NCI-H2227 (cell line): ENCODE results near the gene UBE2C.
"Not testable (repeated sequence)": the region's sequence is repeated elsewhere in the genome, so short reads cannot be mapped to it uniquely, and the experiment has no call there.

Experiments
- DNase-seq: peaks from one replicate; lab custom pipeline; 2025; ENCODE audit not compliant: unreplicated experiment; lab: John Stamatoyannopoulos, UW

Gene UBE2C

DNA sequence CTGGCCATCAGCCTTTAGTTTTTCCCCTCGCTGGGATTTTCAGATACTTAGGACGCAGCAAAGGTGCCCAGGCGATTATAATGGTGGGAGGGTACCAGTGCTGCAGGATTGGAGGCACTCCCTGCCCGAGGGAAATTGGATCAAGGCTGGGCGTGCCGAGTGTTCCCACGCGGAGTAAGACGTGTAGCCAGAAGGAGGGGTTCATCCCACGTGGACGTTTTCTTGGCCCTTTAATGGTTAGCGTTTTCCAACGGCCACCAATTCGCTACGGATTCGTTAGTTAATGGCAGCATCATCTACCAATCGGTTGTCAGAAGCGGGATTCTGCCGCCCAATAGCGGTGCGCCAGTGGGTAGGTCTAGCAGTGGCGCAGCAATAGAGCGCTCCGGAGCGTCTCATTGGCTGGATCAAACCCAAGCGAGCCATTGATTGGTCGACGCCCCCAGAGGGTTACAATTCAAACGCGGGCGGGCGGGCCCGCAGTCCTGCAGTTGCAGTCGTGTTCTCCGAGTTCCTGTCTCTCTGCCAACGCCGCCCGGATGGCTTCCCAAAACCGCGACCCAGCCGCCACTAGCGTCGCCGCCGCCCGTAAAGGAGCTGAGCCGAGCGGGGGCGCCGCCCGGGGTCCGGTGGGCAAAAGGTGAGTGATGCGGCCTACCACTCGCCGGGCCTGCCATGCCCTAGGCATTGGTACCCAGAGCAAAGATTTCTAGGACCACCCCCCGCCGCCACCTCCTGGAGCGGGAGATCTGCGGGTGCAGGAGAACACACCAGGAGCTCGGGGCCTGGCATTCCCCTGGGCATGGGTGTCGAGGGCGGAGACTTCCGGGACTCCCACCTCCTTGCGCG, at the start of gene UBE2C:
Gene UBE2C, plus strand, starts transcription at position 488 of the 849 bp plus-strand sequence. Its CDS starts 52 bp downstream, at position 540.
- peak; percentile 99 for DNase-seq

DNA sequence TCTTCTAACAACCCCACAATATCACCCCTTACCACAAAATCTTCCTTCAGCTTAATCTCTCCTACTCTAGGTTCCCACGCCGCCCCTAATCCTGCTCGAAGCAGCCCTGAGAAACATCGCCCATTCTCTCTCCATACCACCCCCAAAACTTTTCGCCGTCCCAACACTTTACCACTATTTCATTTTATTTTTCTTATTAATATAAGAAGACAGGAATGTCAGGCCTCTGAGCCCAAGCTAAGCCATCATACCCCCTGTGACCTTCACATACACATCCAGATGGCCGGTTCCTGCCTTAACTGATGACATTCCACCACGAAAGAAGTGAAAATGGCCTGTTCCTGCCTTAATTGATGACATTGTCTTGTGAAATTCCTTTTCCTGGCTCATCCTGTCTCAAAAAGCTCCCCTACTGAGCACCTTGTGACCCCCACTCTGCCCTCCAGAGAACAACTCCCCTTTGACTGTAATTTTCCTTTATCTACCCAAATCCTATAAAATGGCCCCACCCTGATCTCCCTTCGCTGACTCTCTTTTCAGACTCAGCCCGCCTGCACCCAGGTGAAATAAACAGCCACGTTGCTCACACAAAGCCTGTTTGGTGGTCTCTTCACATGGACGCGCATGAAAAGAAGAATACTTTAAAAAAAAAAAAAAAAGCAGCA, 47.7 kb upstream of the UBE2C start:
- DNase-seq: not testable (repeated sequence)

DNA sequence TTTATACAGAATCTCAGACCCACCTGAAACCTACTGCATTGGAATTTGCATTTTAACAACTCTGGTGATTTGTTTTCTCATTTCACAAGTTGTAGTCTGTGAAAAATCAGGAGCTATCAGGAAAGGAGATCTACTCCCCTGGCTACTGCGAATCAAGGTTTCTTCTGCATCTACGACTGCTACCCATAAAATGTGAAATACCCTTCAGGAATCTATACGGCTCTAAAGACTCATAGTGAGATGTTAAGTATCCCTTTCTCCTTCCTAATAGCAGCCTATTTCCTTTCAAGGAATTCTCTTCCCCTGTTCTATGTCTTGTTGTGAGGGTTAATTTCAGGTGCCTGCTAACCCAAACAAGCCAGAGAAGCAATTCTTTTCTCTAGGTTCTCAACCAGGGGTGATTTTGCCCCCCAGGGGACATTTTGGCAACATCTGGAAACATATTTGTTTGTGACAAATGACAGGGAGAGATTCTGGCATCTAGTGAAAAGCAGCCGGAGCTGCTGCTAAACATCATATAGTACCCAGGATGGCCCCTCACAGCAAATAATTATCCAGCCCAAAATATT, 47.1 kb upstream of the UBE2C start:
- DNase-seq: no peak

DNA sequence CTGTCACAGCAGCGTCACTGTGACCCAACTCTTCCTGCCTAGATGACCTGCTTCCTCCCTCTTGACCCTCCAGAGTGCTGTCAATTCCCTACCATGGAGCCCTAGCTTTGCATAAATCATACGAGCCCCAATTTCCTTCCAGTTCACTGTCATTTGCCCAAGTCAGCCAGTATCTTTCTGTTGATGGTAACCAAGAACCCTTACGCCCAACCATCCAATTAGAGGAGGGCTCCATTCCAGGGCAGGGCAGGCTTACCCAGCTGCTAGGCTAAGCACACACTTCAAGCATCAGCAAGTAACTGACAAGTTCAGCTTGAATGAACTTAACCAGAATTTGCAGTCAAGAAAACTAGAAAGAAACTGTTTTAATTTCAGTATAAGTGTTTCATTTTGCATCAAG, 46.5 kb upstream of the UBE2C start:
- no peak for DNase-seq

- no peak for DNase-seq
Observed at GRCh38 chr20:45768479-45768878, 44.0 kb upstream of the UBE2C start.

GRCh38 chr20:45771182-45771759, 41.2 kb upstream of the UBE2C start:
- DNase-seq: peak; percentile 90

DNA sequence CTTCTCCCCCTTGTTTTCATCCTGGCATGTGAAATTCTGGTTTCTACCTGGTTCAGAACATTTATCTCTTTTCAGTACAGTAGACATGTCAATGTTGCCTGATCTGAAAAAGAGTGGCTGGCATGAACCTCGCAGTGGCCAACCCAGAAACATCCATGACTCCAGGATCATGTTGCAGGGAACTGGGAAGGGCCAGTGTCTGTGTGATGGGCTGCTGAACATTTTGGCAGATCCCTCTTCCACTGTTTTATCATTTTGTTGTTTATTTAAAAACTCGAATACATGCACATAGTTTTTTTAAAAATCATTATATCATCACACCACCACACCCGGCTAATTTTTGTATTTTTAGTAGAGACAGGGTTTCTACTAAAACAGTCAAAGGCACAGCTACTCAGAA, 39.8 kb upstream of the UBE2C start:
- no peak for DNase-seq

DNA sequence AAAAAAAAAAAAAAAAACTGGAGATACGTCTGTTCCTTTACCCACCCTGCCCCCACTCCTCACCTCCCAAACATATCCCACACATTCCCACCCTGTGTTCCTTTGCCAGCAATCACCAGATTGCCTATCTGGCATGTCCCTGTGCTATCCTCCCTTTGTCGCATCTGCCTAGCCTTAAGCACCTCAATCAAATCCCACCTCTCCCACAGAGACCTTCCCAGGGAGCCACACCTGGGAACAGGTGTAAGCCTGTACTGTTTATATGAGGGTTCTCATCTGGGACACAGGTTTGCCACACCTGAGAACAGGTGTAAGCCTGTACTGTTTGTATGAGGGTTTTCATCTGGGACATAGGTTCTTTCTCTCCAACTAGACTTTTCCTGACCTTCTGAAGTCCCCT, 37.5 kb upstream of the UBE2C start:
- no peak for DNase-seq

- no peak for DNase-seq
Observed at GRCh38 chr20:45775411-45775810, 37.0 kb upstream of the UBE2C start.

DNA sequence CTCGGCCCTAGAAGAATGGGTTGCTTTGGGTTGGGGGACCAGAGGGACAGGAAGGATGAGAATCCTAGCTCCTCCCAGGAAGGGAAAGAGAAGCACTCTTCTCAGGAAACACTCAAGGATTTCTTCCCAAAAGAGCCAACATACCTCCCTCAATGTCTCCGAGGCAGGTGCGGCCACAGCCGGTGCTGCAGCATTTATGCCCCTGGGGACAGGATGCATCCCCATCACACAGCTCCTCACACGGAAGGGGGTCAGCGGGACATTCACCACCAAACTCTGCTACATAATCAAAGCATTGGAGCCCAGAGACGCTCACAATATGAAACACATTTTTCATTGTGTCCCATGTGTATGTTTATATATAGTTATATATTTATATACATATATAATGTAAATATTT, 35.5 kb upstream of the UBE2C start:
- DNase-seq: no peak

- DNase-seq: no peak
Observed at GRCh38 chr20:45779011-45779915, 33.2 kb upstream of the UBE2C start.

DNA sequence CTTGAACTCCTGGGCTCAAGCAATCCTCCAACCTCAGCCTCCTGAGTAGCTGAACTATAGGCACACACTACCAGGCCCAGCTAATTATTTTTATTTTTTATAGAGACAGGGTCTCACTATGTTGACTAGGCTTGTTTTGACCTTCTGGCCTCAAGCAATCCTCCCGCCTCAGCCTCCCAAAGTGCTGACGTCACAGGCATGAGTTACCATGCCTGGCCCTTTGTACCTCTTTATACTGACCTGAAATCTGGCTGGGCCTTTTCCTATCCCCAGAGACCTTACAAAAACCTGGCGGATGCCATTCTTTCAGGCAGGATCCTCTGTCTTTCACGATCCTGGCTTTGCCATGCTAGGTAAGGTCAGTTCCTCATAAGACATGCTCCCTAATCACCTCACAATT, 32.3 kb upstream of the UBE2C start:
- no peak for DNase-seq

- no peak for DNase-seq
Observed at GRCh38 chr20:45781391-45781931, 31.0 kb upstream of the UBE2C start.

- no peak for DNase-seq
Observed at GRCh38 chr20:45782890-45783289, 29.6 kb upstream of the UBE2C start.

- no peak for DNase-seq
Observed at GRCh38 chr20:45783656-45784294, 28.7 kb upstream of the UBE2C start.

DNA sequence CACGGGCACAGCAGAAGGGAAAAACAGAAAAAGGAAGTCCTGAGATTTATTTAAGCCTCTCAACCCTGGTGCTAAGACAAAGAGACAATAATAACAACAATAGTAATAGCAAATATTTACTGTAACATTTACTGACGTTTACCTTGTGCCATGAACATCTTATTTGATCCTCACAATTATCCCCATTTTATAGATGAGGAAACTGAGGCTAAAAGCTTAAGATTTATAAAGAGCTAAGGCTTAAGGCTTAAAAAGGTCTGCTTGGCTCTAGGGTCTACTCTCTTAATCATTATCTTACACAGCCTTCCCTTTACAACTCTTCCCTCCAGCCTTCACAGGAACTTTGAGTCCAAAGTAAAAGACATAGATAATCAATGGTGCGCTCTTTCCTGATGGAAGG, 24.1 kb upstream of the UBE2C start:
- no peak for DNase-seq

- no peak for DNase-seq
Observed at GRCh38 chr20:45792317-45793118, 19.9 kb upstream of the UBE2C start.

DNA sequence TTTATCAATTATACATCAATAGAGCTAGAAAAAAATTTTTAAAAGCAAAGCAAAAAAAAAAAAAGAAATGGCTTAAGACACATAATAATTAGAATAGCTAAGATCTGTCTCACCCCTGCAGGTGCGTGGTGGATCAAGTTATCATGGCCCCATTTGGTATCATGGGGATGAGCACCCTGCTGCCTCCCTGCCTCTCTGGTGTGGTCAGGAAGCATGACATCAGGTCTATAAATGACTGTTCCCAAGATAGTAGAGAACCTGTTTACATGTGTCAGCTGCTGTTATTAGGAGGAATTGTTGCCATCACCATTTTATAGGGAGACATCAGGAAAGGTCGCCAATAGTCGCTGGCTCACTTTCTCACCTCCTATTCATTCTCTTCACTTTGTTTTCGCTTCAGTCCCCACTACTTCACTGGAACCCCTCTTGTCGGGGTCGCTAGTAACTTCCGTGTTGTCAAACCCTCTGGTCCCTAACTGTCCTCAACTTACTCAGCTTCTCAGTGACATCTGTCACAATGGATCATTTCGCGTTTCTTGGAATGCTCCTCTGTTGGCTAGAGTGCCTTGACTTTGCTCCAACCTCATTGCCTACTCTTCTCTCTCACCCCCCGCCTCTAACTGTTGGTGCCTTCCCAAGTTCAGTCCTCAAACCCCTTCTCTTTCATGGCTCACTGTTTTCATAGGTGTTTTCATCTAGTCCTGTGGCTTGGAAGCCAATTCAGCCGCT, 15.9 kb upstream of the UBE2C start:
- no peak for DNase-seq
